C4-2B (cell line): ENCODE data around the gene PPFIBP1.
"Not testable (repeated sequence)": the region's sequence is repeated elsewhere in the genome, so short reads cannot be mapped to it uniquely, and the experiment has no call there.

Experiments used
- H3K27ac ChIP-seq: fragments of 450-650 bp; 2 replicates; pipeline ENCODE4 v1.5.1; 2017
- CTCF ChIP-seq: fragments of 450-650 bp; conservative IDR thresholded peaks from 2 replicates; pipeline ENCODE4 v1.5.1; 2017; ENCODE audit warnings: mild to moderate bottlenecking
- ZFX ChIP-seq: fragments of 450-650 bp; IDR thresholded peaks from 2 replicates; pipeline ENCODE4 v1.6.1; 2017

Gene PPFIBP1

DNA sequence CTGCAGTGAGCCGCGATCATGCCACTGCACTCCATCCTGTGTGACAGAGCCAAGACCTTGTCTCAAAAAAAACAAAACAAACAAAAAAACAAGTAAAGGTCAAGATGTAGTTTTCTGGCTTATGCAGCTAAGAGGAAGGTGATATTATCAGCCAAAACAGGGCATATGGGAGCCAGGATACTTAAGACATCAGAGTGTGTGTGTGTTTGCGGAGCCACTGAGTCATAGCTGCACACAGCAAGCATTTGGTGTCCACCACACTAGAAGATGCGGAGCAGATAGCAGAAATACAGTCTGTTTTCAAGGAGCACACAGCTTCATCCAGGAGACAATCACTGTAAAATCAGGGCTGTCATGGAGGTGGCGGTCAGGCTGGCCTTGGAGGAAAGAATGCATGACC, 99.6 kb downstream of the PPFIBP1 start:
- H3K27ac ChIP-seq: no peak overlapping the region
- TF ChIP-seq CTCF: no peak
- no peak for TF ChIP-seq ZFX

GRCh38 chr12:27624586-27624985, 100.6 kb downstream of the PPFIBP1 start:
- TF ChIP-seq CTCF (no peak), ZFX (no peak)
- H3K27ac ChIP-seq: no peak overlapping the region

- H3K27ac ChIP-seq: no peak overlapping the region
- TF ChIP-seq CTCF (no peak), ZFX (no peak)
These were observed 103.3 kb downstream of the PPFIBP1 start for GRCh38 chr12:27627123-27627852.

- H3K27ac ChIP-seq: not testable (repeated sequence)
These were observed 104.0 kb downstream of the PPFIBP1 start for GRCh38 chr12:27627853-27628469.

DNA sequence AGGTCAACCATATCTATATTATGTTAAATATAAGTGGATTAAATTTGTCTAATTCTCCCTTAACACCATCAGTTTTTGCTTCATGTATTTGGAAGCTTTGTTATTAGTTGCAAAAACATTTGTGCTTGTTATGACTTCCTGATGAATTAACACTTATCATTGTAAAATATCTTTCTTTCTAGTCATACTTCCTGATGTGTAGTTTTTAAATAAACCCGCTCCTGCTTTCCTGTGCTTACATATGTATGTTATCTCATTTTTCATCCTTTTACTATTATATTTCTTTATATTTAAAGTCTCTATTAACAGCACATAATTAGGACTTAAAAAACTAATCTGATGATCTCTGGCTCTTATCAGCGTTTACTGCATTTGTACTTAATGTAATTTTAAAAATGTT, 106.2 kb downstream of the PPFIBP1 start:
- H3K27ac ChIP-seq: not testable (repeated sequence)

GRCh38 chr12:27631365-27631764, 107.4 kb downstream of the PPFIBP1 start:
- TF ChIP-seq CTCF (no peak), ZFX (no peak)
- H3K27ac ChIP-seq: no peak overlapping the region

GRCh38 chr12:27631813-27632491, 107.9 kb downstream of the PPFIBP1 start:
- H3K27ac ChIP-seq: no peak overlapping the region
- no peak for TF ChIP-seq CTCF

DNA sequence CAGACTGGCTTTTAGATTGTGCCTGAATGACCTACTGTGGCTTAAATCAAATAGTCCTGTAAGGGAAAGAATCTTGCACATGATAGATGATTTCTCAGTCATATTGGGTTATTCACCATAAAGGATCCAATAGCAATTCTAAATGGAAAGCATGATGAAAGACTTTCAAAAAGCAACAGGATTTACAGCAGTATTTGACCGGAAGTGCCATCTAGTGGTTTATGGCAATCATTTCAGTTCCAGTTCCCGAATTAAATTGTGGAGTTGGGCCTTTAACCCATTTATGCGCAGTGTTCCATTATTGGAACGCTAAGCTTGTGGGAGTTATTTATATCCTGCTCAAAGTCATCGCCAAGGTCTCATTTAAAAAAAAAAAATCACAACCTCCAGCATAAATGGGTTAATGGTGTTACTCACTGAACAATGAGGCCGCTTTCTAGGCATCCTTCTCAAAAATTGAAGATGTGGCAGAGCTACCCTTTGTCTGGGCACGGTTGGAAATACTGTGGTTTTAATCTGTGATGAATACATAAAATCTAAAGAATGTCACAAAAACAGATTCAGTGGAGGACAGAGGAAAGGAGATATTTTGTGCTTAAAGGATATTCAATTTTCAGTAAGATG, 111.5 kb downstream of the PPFIBP1 start:
- no peak overlapping the region for H3K27ac ChIP-seq
- TF ChIP-seq CTCF (peak; percentile 80), ZFX (no peak)

GRCh38 chr12:27636569-27636968, 112.6 kb downstream of the PPFIBP1 start:
- H3K27ac ChIP-seq: not testable (repeated sequence)
